Natural killer cell (primary cell): Measurements from ENCODE around the gene NWD2. TPM values are rescaled to one million over a fixed set of nuclear protein-coding genes. Genes with fewer than 3 reads are reported as not detected.
"Not testable (repeated sequence)": the region's sequence is repeated elsewhere in the genome, so short reads cannot be mapped to it uniquely, and the experiment has no call there.

ENCODE experiments used
- ATAC-seq, 3 donors: fragments of 150-1000 bp in 2 of 3; fragments of 200-7000 bp in 1 of 3; cut with Tn5 transposase; 1 replicate in 1 of 3; 2 replicates in 2 of 3; pipeline ENCODE4 v1.10.0; 2021; ENCODE audit warnings: mild to moderate bottlenecking in 2 of 3, moderate library complexity in 2 of 3
- DNase-seq, 2 donors: peaks; one replicate each; pipeline versions ENCODE4 v3.0.0 to v3.0.0-alpha.2; 2013 to 2021; ENCODE audit warnings: mixed read lengths in 1 of 2
- H3K27ac ChIP-seq: one replicate; pipeline ENCODE4 v1.5.1; 2013; ENCODE audit warnings: mild to moderate bottlenecking, low read length
- H3K27me3 ChIP-seq: one replicate; pipeline ENCODE4 v1.6.1; 2013; ENCODE audit warnings: low read length; ENCODE audit not compliant: control insufficient read depth, insufficient read depth
- H3K36me3 ChIP-seq: one replicate; pipeline ENCODE4 v1.6.1; 2013; ENCODE audit warnings: low read length; ENCODE audit not compliant: control insufficient read depth, insufficient read depth
- H3K4me1 ChIP-seq: one replicate; pipeline ENCODE4 v1.6.1; 2013; ENCODE audit warnings: low read length; ENCODE audit not compliant: control insufficient read depth, insufficient read depth
- H3K4me3 ChIP-seq: one replicate; pipeline ENCODE4 v1.5.1; 2013; ENCODE audit warnings: low read length
- H3K9me3 ChIP-seq: one replicate; pipeline ENCODE4 v1.6.1; 2013; ENCODE audit warnings: low read length; ENCODE audit not compliant: control insufficient read depth, insufficient read depth
- H3K27ac Mint-ChIP-seq, 2 donors: one replicate each; pipeline ENCODE4 v1.8.0; 2022; ENCODE audit warnings: mild to moderate bottlenecking in 2 of 2, mixed read lengths in 2 of 2, moderate library complexity in 1 of 2
- H3K27me3 Mint-ChIP-seq, 2 donors: one replicate each; pipeline ENCODE4 v1.8.0; 2022; ENCODE audit warnings: low read depth in 2 of 2, mixed read lengths in 2 of 2
- H3K36me3 Mint-ChIP-seq: one replicate; pipeline ENCODE4 v1.8.0; 2022; ENCODE audit warnings: mixed read lengths
- H3K4me1 Mint-ChIP-seq, 2 donors: one replicate each; pipeline ENCODE4 v1.8.0; 2022; ENCODE audit warnings: mixed read lengths in 2 of 2
- H3K4me3 Mint-ChIP-seq: one replicate; pipeline ENCODE4 v1.8.0; 2022; ENCODE audit warnings: mild to moderate bottlenecking, moderate library complexity, mixed read lengths
- H3K9me3 Mint-ChIP-seq, 2 donors: one replicate each; pipeline ENCODE4 v1.8.0; 2022; ENCODE audit warnings: mixed read lengths in 2 of 2
- CTCF ChIP-seq: fragments of 200-600 bp; IDR thresholded peaks from one replicate; pipeline ENCODE4 v1.8.0; 2022; ENCODE audit warnings: antibody characterized with exemption
- whole genome bisulfite sequencing: methylation state at CpG from one replicate; pipeline ENCODE4 v1.1.7; 2013; ENCODE audit warnings: missing lambda C conversion rate; ENCODE audit not compliant: insufficient coverage; 5-methylcytosine and 5-hydroxymethylcytosine counted together
- intact Hi-C: fragments of 100-400 bp; cut with micrococcal nuclease; formaldehyde crosslinking; loops from one replicate; pipeline ENCODE4 v1.14.2; 2022
- total RNA-seq, 4 donors: library from RNA; stranded (reverse); fragments of 120-200 nt in 1 of 4; gene quantifications; one replicate each; pipeline versions ENCODE4 v1.2.3 to v1.2.4, GENCODE V29; 2013 to 2022

NWD2 gene
- total RNA-seq, 3 donors from 2014 or later (not counting 1 experiment from before 2014, with no cell fraction given): not detected

GRCh38 chr4:37489697-37490096 lies 245.2 kb downstream of the NWD2 start:
- Mint-ChIP-seq H3K36me3 (no peaks in the 10 kb centered on the region), H3K4me1 (no peaks in the 10 kb centered on the region), H3K27me3 (peaks cover 0 to 5% of the 10 kb centered on the region in 2 donors), H3K4me3 (no peak overlapping the region), H3K27ac (no peak overlapping the region), H3K9me3 (peaks cover 2 to 6% of the 10 kb centered on the region in 2 donors)
- Histone ChIP-seq H3K36me3 (no peaks in the 10 kb centered on the region), H3K27me3 (no peaks in the 10 kb centered on the region), H3K4me3 (no peak overlapping the region), H3K27ac (no peak overlapping the region), H3K4me1 (no peaks in the 10 kb centered on the region), H3K9me3 (no peaks in the 10 kb centered on the region)
- ATAC-seq: no peak
- WGBS: 100% methylated on average over 1 of the region's 1 CpG
- no peak for DNase-seq
- TF ChIP-seq CTCF: no peak
- intact Hi-C loops: no loop called here

- no peak overlapping the region for H3K27ac ChIP-seq
- Mint-ChIP-seq H3K27me3 (peaks cover 0 to 5% of the 10 kb centered on the region in 2 donors), H3K27ac (no peak overlapping the region), H3K4me1 (no peaks in the 10 kb centered on the region), H3K4me3 (no peak overlapping the region), H3K9me3 (peaks cover 2 to 6% of the 10 kb centered on the region in 2 donors), H3K36me3 (no peaks in the 10 kb centered on the region)
- no peaks in the 10 kb centered on the region for H3K9me3 ChIP-seq
- intact Hi-C loops: no loop called here
- H3K4me1 ChIP-seq: no peaks in the 10 kb centered on the region
- no peaks in the 10 kb centered on the region for H3K36me3 ChIP-seq
- 93% methylated on average over 7 of the region's 9 CpGs for WGBS
- H3K4me3 ChIP-seq: no peak overlapping the region
- no peak for ATAC-seq
- TF ChIP-seq CTCF: no peak
- no peaks in the 10 kb centered on the region for H3K27me3 ChIP-seq
- no peak for DNase-seq
Measured at GRCh38 chr4:37490391-37491347, 246.1 kb downstream of the NWD2 start.

GRCh38 chr4:37495353-37495752 lies 250.8 kb downstream of the NWD2 start:
- H3K4me3 ChIP-seq, DNase-seq, H3K9me3 Mint-ChIP-seq, H3K4me3 Mint-ChIP-seq, H3K27ac ChIP-seq, H3K4me1 ChIP-seq, H3K27me3 ChIP-seq, intact Hi-C loops, H3K27ac Mint-ChIP-seq, H3K27me3 Mint-ChIP-seq, H3K9me3 ChIP-seq, H3K36me3 Mint-ChIP-seq, H3K4me1 Mint-ChIP-seq, H3K36me3 ChIP-seq, ATAC-seq: not testable (repeated sequence)
- 92% methylated on average over 4 of the region's 4 CpGs for WGBS
